IMR-90 (cell line): ENCODE results near the gene PITX3. TPM values are rescaled to one million over a fixed set of nuclear protein-coding genes. Genes with fewer than 3 reads are reported as not detected.

ENCODE experiments used
- ATAC-seq: fragments of 200-7000 bp; cut with Tn5 transposase; 2 replicates; pipeline ENCODE4 v1.9.1; 2020; ENCODE audit warnings: low read depth, mild to moderate bottlenecking, moderate library complexity
- BruUV-seq: library from RNA; stranded (reverse); fragments of 400-500 nt; replicated peaks from 2 replicates; lab custom pipeline; 2021; lab: Mats Ljungman, UMichigan
- CTCF ChIA-PET: fragments of 300-600 bp; formaldehyde crosslinking; extraction: SDS; loops from one replicate; lab custom pipeline; 2021; ENCODE audit warnings: antibody characterized with exemption; lab: Yijun Ruan, JAX
- POLR2A ChIA-PET: fragments of 300-600 bp; sonication (Branson Sonifier 250); formaldehyde crosslinking; loops from one replicate; lab custom pipeline; 2022; ENCODE audit warnings: antibody characterized with exemption; ENCODE audit not compliant: unreplicated experiment; lab: Charles Lee
- DNase-seq: peaks from one replicate; pipeline ENCODE4 v3.0.0; 2013
- H2AFZ ChIP-seq: replicated peaks from 2 replicates; pipeline ENCODE3; 2013; ENCODE audit warnings: low read length, mild to moderate bottlenecking; ENCODE audit not compliant: poor library complexity
- H2AK5ac ChIP-seq: 2 replicates; pipeline ENCODE4 v1.6.1; 2013; ENCODE audit warnings: low read depth, low read length, inconsistent platforms
- H2AK9ac ChIP-seq: replicated peaks from 2 replicates; pipeline ENCODE3; 2013; ENCODE audit warnings: mild to moderate bottlenecking, low read depth, low read length, moderate library complexity; ENCODE audit not compliant: poor library complexity
- H2BK120ac ChIP-seq: 2 replicates; pipeline ENCODE4 v1.6.1; 2013; ENCODE audit warnings: low read depth, low read length, inconsistent platforms
- H2BK15ac ChIP-seq: 3 replicates; pipeline ENCODE4 v1.6.1; 2013; ENCODE audit warnings: low read depth, low read length, inconsistent platforms
- H2BK20ac ChIP-seq: 2 replicates; pipeline ENCODE4 v1.6.1; 2013; ENCODE audit warnings: low read depth, mild to moderate bottlenecking, inconsistent platforms, low read length, moderate library complexity
- H2BK5ac ChIP-seq: 2 replicates; pipeline ENCODE4 v1.6.1; 2013; ENCODE audit warnings: mild to moderate bottlenecking, low read depth, low read length, inconsistent platforms; ENCODE audit not compliant: poor library complexity, severe bottlenecking
- H3K14ac ChIP-seq: replicated peaks from 2 replicates; pipeline ENCODE4 v1.6.1; 2013; ENCODE audit warnings: low read depth, low read length, inconsistent platforms
- H3K18ac ChIP-seq: 2 replicates; pipeline ENCODE4 v1.6.1; 2013; ENCODE audit warnings: low read depth, low read length, control low read depth
- H3K23ac ChIP-seq: 2 replicates; pipeline ENCODE4 v1.6.1; 2013; ENCODE audit warnings: low read depth, low read length, inconsistent platforms
- H3K27ac ChIP-seq: 2 replicates; pipeline ENCODE4 v1.5.1; 2013; ENCODE audit warnings: mild to moderate bottlenecking, control low read depth, low read length; ENCODE audit not compliant: insufficient read depth
- H3K27me3 ChIP-seq: 2 replicates; pipeline ENCODE4 v1.6.1; 2013; ENCODE audit warnings: low read length; ENCODE audit not compliant: control insufficient read depth, insufficient read depth
- H3K36me3 ChIP-seq: 2 replicates; pipeline ENCODE4 v1.6.1; 2013; ENCODE audit warnings: low read length, mixed read lengths; ENCODE audit not compliant: control insufficient read depth, insufficient read depth
- H3K4ac ChIP-seq: 2 replicates; pipeline ENCODE4 v1.6.1; 2013; ENCODE audit warnings: low read depth, low read length, inconsistent platforms
- H3K4me1 ChIP-seq: 2 replicates; pipeline ENCODE4 v1.6.1; 2013; ENCODE audit warnings: low read length, mixed read lengths; ENCODE audit not compliant: control insufficient read depth, insufficient read depth
- H3K4me2 ChIP-seq: 2 replicates; pipeline ENCODE4 v1.6.1; 2013; ENCODE audit warnings: low read depth, mild to moderate bottlenecking, control low read depth, low read length, moderate library complexity
- H3K4me3 ChIP-seq: 2 replicates; pipeline ENCODE4 v1.5.1; 2013; ENCODE audit warnings: low read depth, mild to moderate bottlenecking, control low read depth, low read length, moderate library complexity; ENCODE audit not compliant: insufficient read depth
- H3K56ac ChIP-seq: 2 replicates; pipeline ENCODE4 v1.6.1; 2013; ENCODE audit warnings: low read length, inconsistent platforms; ENCODE audit not compliant: insufficient read depth; ENCODE audit errors: extremely low read depth
- H3K79me1 ChIP-seq, 2 experiments: 2 replicates each; pipeline ENCODE4 v1.6.1; 2013; ENCODE audit warnings: low read length in 2 of 2, inconsistent platforms in 1 of 2, low read depth in 1 of 2
- H3K9ac ChIP-seq: 2 replicates; pipeline ENCODE4 v1.6.1; 2013; ENCODE audit warnings: low read depth, low read length, control low read depth
- H3K9me1 ChIP-seq: 2 replicates; pipeline ENCODE4 v1.6.1; 2013; ENCODE audit warnings: low read length, inconsistent platforms; ENCODE audit not compliant: insufficient read depth
- H3K9me3 ChIP-seq: 2 replicates; pipeline ENCODE4 v1.6.1; 2013; ENCODE audit warnings: low read length; ENCODE audit not compliant: control insufficient read depth, insufficient read depth
- H4K20me1 ChIP-seq: 2 replicates; pipeline ENCODE4 v1.6.1; 2013; ENCODE audit warnings: low read length, inconsistent platforms; ENCODE audit not compliant: insufficient read depth
- H4K5ac ChIP-seq: 2 replicates; pipeline ENCODE4 v1.6.1; 2013; ENCODE audit warnings: mild to moderate bottlenecking, low read depth, low read length, control low read depth
- H4K8ac ChIP-seq, 2 experiments: 2 replicates each; pipeline ENCODE4 v1.6.1; 2013; ENCODE audit warnings: low read depth in 2 of 2, low read length in 2 of 2, control low read depth in 1 of 2, inconsistent platforms in 1 of 2
- H4K91ac ChIP-seq: 2 replicates; pipeline ENCODE4 v1.6.1; 2013; ENCODE audit warnings: low read depth, low read length, inconsistent platforms; ENCODE audit not compliant: insufficient read depth
- CEBPB ChIP-seq: IDR thresholded peaks from 2 replicates; pipeline ENCODE4 v1.6.1; 2012; ENCODE audit warnings: low read depth, low read length, improper control_type of control experiment
- CTCF ChIP-seq: conservative IDR thresholded peaks from 2 replicates; pipeline ENCODE4 v1.5.1; 2012; ENCODE audit warnings: mild to moderate bottlenecking, low read depth, low read length, improper control_type of control experiment
- MXI1 ChIP-seq: IDR thresholded peaks from 2 replicates; pipeline ENCODE4 v1.6.1; 2012; ENCODE audit warnings: low read depth, mild to moderate bottlenecking, low read length, moderate library complexity, borderline replicate concordance
- NFE2L2 ChIP-seq: fragments of 150-350 bp; IDR thresholded peaks from 2 replicates; pipeline ENCODE4 v1.6.1; 2016; ENCODE audit warnings: low read depth, mild to moderate bottlenecking, low read length
- RAD21 ChIP-seq: IDR thresholded peaks from 2 replicates; pipeline ENCODE4 v1.6.1; 2012; ENCODE audit warnings: low read length, improper control_type of control experiment
- RCOR1 ChIP-seq: IDR thresholded peaks from 2 replicates; pipeline ENCODE4 v1.6.1; 2012; ENCODE audit warnings: mild to moderate bottlenecking, low read length, improper control_type of control experiment; ENCODE audit not compliant: insufficient replicate concordance
- RFX5 ChIP-seq: IDR thresholded peaks from 2 replicates; pipeline ENCODE4 v1.8.0; 2012; ENCODE audit warnings: low read depth, mild to moderate bottlenecking, low read length, moderate library complexity
- SMC3 ChIP-seq: fragments of 150-350 bp; IDR thresholded peaks from 2 replicates; pipeline ENCODE4 v1.6.1; 2016; ENCODE audit warnings: low read depth, mild to moderate bottlenecking, antibody characterized with exemption, low read length, moderate library complexity
- WGBS, 2 experiments: methylation state at CpG; one replicate each; pipeline versions ENCODE4 v1.1.5 to v1.1.7; 2013; ENCODE audit warnings: missing lambda C conversion rate in 2 of 2; ENCODE audit not compliant: insufficient read length in 1 of 2; ENCODE audit errors: extremely low coverage in 2 of 2; 5-methylcytosine and 5-hydroxymethylcytosine counted together
- dilution Hi-C: fragments of 300-500 bp; cut with HindIII; formaldehyde crosslinking; loops from one replicate; pipeline ENCODE4 v1.14.3; 2018; ENCODE audit warnings: low sequenced_read_pairs; ENCODE audit not compliant: unreplicated experiment
- in situ Hi-C: fragments of 300-500 bp; cut with MboI; formaldehyde crosslinking; loops from 3 replicates; pipeline ENCODE4 v1.14.3; 2019; ENCODE audit warnings: low sequenced_read_pairs, inconsistent platforms, mixed read lengths
- intact Hi-C: fragments of 100-400 bp; cut with micrococcal nuclease; formaldehyde crosslinking; loops from 2 replicates; pipeline ENCODE4 v1.10.0; 2022
- polyA plus RNA-seq, 3 experiments: library from polyadenylated mRNA; depleted of rRNA; stranded (reverse); fragments of >200 nt; gene quantifications; 2 replicates each; pipeline ENCODE4 v1.2.3, GENCODE V29; 2012; ENCODE audit warnings: low replicate concordance in 1 of 3
- total RNA-seq: library from RNA; depleted of rRNA; stranded (reverse); fragments of >200 nt; gene quantifications from 2 replicates; pipeline ENCODE4 v1.2.3, GENCODE V29; 2012
- TF ChIP-seq, protein P1 (sequence below): fragments of 150-350 bp; IDR thresholded peaks from 2 replicates; pipeline ENCODE4 v1.6.1; 2016; ENCODE audit warnings: low read depth, mild to moderate bottlenecking, low read length, moderate library complexity, borderline replicate concordance

Gene PITX3
- total and polyA plus RNA-seq, 2 of the 4 experiments (the other 2 are of a cell fraction), result not detected

- Histone ChIP-seq H4K5ac (no peak overlapping the region), H2AK9ac (no peak overlapping the region), H3K27ac (no peak overlapping the region), H4K20me1 (peaks cover 70% of the 10 kb centered on the region), H4K8ac (no peak overlapping the region), H2BK120ac (no peak overlapping the region), H2BK5ac (no peak overlapping the region), H3K4me2 (no peak overlapping the region), H3K4me3 (no peak overlapping the region), H3K27me3 (no peaks in the 10 kb centered on the region), H2BK20ac (no peak overlapping the region), H3K79me1 (peaks cover 28 to 80% of the 10 kb centered on the region in 2 experiments), H3K4ac (no peak overlapping the region), H3K56ac (no peak overlapping the region), H2BK15ac (no peak overlapping the region), H2AK5ac (no peak overlapping the region), H3K36me3 (peaks cover 16% of the 10 kb centered on the region), H2AFZ (no peak overlapping the region), H3K9me3 (no peaks in the 10 kb centered on the region), H3K18ac (no peak overlapping the region), H4K91ac (no peak overlapping the region), H3K14ac (no peak overlapping the region), H3K9ac (no peak overlapping the region), H3K9me1 (peaks cover 23% of the 10 kb centered on the region), H3K23ac (no peak overlapping the region), H3K4me1 (peaks cover 9% of the 10 kb centered on the region)
- TF ChIP-seq SMC3 (no peak), CTCF (no peak), MXI1 (no peak), RCOR1 (no peak), NFE2L2 (no peak), RFX5 (no peak), RAD21 (no peak), CEBPB (no peak)
- TF ChIP-seq, protein P1, sequence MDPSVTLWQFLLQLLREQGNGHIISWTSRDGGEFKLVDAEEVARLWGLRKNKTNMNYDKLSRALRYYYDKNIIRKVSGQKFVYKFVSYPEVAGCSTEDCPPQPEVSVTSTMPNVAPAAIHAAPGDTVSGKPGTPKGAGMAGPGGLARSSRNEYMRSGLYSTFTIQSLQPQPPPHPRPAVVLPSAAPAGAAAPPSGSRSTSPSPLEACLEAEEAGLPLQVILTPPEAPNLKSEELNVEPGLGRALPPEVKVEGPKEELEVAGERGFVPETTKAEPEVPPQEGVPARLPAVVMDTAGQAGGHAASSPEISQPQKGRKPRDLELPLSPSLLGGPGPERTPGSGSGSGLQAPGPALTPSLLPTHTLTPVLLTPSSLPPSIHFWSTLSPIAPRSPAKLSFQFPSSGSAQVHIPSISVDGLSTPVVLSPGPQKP, result no peak
- intact Hi-C loops, result loop anchor here (5.0 kb wide), 1 partner anchor 34 kb away; no protein-coding TSS in a partner anchor
- no TSS peak for BruUV-seq
- WGBS, 2 experiments, result 100% methylated on average over 1 of the region's 4 CpGs; no CpG with 5 or more reads in 1 of the 2 experiments
- DNase-seq, result no peak
- ChIA-PET CTCF (no interaction called here), POLR2A (no interaction called here)
- dilution Hi-C loops, result no loop called here
- in situ Hi-C loops, result no loop called here
- no peak for ATAC-seq
Observed at GRCh38 chr10:102262744-102263370, 21.5 kb upstream of the PITX3 start.
